GM18498 (cell line): Measurements from ENCODE around the gene SIAH1.
"Not testable (repeated sequence)": the region's sequence is repeated elsewhere in the genome, so short reads cannot be mapped to it uniquely, and the experiment has no call there.

ENCODE experiments used
- ATAC-seq: cut with Tn5 transposase; IDR thresholded peaks from one replicate; pipeline ENCODE4 v1.9.1; 2021; ENCODE audit warnings: mild to moderate bottlenecking, moderate library complexity; ENCODE audit not compliant: unreplicated experiment

The SIAH1 gene

DNA sequence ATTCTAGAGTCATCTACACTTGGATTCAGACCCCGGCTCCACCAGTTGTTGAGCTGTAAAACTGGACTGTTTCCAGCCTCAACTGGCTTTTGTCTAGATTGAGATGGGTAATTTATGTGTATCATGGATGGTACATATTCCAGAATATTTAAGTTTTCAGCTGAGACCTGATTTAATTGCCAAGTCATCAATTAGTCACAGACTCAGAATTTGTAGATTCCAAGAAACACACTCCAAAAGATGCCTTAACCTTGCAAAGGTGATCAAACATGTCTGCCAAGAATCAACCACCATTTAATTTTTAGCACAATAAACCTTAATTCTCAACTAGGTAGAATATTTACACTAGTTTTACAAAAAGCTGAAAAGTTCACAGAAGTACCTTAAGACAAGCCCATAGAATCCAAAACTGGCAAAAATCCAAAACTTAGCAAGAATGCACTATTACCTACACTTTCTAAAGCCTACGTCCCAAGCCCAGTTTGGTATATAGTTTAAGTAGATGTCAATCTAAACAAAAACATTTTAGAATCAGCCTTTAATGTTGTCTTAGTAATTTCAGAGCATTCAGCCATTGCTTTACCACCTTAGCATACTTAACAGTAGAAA, 17.7 kb downstream of the SIAH1 start:
- ATAC-seq = no peak

DNA sequence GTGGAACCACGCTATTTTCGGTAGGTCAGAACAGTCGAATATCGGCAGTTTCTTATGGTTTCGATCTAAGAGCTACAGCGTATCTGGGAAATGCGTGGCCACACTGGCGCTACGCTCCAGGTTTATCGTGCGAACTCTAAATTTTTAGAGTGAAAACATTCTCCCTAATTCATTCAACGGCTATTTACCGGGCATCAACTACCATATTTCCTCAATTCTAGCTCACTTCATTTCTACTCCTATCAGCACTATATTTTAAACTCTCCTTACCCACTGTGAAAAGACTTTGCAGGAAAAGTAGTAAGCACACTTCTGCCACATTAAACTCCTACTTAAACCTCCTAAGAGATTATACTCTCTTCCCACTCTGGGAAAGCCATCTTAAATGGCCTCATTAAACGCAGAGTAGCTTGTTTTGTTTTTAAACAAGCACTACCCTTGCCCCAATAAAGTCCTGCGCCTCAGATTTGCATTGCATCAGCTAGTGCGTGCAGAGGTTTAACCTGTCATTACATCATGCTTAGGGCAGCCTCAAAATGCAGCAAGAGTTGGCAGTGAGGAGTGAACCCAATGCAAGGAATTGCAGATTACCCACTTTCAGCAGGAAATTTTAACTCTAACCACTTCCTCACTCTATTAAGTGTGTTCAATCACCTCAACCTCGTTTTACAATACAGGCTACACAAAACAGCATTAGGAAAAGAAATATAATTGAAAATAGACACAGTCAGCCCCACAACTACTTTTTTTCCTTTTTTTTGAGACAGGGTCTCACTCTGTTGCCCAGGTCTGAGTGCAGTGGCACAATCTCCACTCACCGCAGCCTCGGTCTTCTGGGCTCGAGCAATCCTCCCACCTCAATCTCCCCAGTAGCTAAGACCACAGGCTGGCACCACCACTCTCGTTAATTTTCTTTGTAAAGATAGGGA, 18.8 kb downstream of the SIAH1 start:
- ATAC-seq = peak; percentile 68

DNA sequence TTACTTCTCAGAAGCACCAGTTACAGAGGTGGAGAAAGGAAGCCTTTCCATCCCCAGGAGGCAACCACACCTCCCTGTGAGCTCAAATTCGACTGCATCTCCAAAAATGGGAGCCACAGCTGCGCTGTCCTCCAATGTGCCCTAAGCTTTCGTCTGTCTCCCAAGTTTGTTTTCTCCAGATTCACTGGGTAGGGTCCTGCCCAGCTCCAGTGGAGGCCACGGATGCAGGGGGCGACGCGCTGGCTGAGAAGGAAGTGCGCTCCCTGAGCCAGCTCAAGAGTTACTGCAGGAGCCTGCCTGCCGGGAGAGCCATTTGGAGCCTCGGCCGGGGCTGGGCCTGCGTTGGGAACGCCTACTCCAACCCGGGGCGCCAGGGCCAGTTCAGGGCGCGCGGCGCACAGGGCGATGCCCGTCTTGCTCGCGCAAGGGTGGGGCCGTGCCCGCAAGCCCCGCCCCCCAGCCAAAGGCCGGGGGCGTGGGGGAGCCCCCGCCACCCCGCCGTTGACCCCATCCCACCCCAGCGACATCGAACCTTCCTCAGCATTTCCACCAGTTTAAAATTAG, 19.5 kb downstream of the SIAH1 start:
- peak; percentile 94 for ATAC-seq

DNA sequence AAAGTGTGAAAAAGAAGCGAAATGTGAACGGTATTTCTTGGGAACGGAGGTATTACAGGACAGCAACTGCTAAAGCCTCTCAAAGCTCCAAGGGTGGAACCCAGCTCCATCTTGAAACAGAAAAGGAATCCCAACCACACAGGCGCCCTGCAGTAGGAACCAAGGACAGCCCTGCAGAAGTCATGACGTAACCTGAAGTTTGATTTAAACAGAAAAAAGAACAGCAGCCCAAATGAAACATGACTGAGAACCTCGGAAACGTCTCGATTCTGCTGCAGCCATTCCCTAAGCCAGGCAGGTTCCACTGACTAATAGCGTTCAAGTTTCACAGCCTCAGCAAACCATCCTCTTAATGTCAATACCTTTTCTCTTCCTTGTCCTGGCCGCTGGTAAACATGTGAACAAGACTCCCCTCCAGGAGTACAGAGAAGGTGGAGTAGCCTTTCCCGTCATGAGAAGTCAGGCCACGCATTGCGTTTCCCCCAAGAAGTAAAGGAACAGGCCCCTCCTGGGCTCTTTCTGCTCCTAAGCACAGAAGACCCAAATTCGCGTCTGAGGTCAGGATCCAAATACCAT, 20.1 kb downstream of the SIAH1 start:
- ATAC-seq = no peak

DNA sequence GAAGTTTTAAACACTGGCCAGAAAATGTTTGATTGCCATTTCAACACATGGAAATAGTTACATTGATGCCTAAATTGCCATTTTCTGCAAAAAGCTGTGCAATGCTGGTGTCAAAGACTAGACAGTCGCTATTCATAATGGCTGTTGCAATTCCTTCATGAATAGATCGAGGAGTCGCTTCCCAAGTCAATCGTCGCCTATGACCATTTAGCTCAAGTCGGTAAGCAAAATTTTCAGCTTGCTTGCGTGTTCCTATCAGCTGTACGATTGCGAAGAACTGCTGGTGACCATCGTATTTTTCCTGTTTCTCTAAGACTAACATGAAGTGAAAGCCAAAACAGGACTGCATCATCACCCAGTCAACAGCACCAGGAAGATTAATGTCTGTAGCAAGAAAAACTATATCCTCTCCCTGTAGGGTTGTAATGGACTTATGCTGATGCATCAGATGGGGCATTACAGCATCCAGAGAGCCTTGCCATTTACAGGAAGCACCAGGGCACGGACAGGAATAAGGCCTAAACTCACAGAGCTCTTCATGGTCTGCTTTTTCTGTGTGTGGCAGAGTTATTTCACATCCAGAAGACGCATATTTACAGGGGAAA, 23.6 kb downstream of the SIAH1 start:
- no peak for ATAC-seq

DNA sequence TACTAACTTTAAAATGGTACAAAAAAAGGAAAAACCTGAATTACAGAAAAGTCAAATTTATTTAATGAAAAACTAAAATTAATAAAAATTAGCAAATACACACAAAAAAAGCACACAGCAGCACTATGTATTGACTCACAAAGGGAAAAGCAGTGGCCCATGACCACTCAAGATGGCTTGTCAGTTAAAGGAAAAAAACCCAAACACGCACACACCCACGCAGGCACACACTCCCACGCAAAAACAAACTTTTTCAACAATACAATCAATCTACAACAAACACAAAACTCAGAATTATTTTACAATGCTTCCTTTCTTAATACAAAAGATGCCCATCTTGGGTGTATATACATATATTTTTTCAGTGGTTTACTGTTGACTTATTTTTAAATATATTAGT, 24.2 kb downstream of the SIAH1 start:
- ATAC-seq = no peak

DNA sequence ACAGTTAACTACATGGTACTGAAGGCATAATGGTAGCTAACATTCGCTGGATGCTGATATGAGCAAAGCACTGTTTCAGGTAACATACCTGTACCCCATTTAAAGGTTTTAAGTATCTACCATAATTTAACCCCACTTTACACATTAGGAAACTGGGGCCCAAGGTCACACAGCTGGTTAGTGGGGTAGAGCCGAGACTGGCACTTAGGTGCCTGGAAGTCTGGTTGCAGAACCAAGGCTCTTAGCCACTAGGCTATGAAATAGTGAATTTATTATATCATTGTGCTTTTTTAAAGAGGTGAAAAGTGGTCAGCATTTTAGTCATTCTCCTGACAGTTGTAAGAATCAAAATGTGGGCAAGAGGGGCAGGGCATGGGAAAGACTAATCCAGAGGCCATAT, 25.2 kb downstream of the SIAH1 start:
- ATAC-seq = no peak

DNA sequence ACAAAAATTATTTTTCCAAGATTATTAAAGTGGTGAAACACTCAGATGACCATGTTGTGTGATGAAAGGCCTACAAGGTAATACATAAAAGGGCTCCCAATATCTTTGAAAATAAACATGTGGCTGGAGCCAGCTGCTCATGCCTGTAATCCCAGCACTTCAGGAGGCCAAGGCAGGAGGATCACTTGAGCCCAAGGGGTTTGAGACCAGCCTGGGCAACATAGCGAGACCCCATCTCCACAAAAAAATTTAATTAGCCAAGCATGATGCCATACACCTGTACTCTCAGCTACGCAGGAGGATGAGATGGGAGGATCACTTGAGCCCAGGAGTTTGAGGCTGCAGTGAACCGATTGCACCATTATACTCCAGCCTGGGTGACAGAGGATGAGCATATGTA, 26.8 kb downstream of the SIAH1 start:
- no peak for ATAC-seq

DNA sequence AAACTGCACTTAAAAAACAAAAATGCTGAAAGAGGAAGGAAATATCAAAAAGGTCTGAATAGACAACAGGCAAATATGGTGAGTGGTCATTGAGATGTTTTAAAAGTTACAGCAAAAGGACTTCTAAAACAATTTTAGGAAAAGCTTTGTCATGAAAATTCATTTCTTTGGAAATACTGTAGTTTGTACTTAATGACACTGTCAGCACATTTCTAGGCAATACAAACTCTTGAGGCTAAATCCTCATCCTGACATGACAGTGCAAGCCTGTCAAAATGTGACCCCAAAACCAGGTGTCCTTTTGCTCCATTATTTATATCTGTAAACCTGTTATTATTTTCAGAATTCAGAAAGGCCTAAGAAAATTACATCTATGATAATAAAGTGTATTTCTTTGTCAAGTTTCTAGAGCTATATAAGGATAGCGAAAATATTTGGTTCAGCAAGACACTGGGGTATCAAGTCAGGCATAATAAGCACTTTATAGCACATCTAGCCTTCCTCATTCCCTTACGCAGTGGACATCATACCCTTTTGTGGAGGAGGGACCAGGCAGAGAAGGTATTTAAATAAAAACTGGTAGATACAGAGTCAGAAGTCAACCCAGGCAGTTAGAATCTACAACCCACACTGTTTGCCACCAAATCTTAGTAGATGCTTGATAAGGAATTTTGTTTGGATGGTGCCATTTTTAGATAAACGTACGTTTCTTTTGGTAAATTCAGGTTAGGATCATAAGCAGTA, 28.4 kb downstream of the SIAH1 start:
- no peak for ATAC-seq

DNA sequence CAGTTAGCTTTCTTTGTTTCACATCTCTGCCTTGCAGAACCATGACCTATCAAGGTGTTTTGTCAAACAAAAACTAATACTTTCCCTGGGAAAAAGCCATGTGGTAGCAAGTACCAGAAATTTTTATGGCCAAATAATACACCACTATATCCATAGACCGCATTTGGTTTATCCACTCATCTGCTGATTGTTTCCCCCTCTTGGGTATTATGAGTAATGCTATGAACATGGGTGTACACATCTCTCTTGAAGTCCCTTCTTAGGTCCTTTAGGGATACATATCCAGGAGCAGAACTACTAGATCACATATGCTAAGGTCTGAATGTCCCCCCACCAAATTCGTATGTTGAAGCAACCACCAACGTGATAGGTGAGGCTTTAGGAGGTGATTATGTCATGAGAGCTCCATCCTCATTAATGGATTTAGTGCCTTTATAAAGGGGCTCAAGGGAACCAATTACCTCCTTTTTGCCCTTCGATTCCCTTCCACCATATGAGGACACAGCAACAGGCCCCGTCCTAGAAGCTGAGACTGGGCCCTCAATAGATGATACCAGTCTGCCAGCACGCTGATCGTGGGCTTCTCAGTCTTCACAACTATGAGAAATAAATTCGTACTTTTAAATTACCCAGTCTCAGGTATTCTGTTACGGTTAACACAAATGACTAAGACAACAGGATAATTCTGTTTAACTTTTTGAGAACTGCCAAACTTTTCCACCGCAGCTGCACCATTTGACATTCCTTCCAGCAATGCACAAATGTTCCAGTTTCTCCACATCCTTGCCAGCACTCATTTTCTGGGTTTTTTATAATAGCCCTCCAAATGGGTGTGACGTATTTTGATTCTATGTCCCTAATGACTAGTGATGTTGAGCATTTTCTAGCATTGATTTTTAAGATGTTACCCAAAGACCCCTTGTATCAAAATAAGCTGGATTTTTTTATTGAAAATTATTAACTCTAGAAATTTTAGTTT, 30.0 kb downstream of the SIAH1 start:
- no peak for ATAC-seq

DNA sequence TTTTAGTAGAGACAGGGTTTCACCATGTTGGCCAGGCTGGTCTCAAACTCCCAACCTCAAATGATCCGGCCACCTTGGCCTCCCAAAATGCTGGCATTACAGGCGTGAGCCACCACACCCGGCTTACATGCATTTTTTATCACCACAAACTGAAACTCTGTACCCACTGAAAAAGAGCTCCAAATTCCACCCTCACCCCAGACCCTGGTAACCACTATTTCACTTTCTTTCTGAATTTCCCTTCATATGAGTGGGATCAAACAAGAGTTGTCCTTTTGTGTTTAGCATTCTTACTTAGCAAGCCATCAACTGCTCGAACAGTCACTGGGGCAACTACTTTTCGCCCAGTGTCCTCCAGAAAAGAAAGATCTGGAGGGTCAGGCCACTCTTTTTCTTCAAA, 30.8 kb downstream of the SIAH1 start:
- ATAC-seq = not testable (repeated sequence)

DNA sequence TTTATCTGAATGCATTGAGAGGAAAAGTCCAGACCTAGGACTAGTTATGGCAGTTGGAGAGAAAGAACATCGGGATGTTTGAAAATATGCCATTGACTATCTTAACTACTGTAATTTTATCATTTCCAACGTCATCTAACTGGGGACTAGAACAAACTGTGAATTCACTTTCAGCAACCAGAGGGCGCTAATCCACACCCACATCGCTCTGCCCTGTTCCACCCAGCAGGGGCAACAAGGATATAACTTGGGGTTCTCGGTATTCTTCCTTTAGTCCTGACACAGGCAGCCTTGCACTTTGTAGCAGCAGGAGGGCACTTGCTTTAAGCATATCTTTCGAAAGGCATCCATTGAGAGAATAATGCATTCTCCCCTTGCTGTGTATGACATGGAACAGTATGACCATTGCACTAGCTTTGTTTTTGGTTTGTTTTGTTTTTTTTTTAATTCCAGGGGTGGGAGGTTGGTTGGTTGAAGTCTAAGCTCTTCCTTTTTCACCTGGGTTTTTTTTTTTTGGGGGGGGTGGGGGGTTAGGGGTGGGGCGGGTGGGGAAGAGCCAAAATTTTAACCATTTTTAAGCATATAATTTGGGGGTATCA, 31.5 kb downstream of the SIAH1 start:
- ATAC-seq = peak; percentile 67

DNA sequence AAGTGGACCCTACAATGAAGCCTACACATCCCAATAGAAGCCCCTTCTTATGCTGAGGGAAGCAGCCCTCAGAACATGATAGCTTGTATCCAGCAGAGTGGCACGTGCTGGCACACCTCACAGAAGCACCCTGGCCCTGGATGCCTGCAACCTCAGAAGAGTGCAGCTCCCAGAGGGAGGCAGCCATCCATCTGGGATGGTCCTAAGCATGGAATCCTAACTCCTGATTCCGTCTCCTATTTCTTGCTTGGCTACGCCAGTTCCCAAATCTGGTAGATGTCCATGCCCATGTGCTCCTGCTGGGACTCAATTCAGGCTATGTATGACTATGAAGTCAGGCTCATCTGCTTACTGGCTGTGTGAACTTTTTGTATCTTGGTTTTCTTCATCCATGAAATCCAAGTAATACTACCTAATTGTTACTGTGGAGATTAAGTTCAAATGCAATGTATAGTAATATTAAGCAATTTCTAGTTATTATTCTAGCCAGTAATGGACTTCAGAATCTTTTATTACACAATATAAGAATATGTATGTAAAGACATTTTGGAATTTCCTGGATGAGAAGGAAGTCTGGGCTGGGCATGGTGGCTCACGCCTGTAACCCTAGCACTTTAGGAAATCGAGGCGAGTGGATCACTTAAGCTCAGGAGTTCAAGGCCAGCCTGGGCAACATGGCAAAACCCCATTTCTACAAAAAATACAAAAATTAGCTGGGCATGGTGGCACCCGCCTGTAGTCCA, 32.4 kb downstream of the SIAH1 start:
- no peak for ATAC-seq

DNA sequence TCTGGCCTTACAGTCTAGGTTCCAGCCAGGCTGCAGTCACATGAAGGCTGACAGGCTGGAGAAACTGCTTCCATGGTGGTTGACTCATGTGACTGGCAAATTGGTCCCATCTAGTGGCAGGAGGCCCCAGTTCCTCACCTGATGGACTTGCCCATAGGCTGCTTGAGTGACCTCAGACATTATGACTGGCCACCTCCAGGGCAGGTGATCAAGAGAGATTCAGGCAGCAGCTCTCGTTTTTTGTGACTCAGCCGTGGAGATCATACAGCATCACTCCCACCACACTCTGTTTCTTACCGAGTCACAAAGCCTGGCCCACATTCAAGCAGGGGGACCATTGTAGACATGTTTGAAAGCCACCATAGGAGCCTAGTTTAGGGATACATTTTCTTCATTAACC, 34.5 kb downstream of the SIAH1 start:
- no peak for ATAC-seq

DNA sequence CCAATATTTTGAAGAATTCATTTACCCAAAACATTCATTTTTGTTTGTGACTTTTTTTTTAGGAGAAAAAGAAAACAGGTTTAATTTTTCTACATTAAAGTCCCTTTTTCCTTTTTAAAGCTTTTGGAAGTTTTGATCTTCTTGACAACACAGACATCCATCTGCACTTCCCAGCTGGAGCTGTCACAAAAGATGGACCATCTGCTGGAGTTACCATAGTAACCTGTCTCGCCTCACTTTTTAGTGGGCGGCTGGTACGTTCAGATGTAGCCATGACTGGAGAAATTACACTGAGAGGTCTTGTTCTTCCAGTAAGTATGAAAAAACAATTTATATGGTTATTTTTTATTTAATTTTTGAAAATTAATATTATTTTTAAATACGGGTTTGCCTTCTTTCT, 37.2 kb downstream of the SIAH1 start:
- no peak for ATAC-seq

DNA sequence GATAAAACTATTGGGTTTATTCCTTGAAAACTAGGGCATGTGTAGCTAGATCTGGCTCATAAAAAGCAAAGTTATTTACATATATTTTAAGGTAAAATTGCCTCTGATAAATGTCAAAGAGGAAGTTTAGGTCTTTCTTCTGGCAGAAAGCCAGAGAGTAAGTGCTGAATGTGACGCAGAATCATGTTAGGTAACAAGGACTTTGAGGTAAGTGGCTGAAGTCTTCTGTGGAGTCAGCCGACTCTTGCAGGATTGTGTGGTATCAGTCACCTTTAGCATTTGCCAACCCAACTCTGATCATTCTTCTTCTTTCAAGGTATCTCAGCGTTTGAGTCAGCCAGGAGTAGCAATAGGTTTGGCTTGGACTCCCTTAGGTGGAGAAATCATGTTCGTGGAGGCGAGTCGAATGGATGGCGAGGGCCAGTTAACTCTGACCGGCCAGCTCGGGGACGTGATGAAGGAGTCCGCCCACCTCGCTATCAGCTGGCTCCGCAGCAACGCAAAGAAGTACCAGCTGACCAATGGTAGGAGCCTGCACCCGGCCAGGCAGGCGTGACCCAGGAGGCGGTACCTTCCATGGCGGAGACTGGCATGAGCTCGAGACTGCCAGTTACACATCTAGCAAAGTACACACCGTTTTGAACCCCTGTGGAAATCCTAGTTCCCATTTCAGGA, 37.9 kb downstream of the SIAH1 start:
- no peak for ATAC-seq

DNA sequence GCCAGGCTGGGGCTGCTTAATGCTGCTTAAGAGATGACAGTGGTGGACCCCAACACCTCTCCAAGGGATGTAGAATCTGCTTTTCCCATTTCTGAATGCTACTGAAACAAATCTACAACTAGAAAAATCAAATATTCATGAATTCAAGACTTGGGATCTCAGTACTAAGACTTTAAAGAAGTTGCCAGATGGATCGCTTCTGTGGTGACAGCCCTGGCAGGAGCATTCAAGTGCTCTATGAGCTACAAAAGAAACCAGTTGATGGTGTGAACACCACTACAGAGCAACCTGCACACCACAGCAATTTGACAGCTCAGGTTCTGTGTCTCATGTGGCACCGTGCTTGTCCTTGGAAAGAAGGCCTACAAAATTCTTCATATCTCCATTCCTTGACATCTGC, 42.6 kb downstream of the SIAH1 start:
- no peak for ATAC-seq

DNA sequence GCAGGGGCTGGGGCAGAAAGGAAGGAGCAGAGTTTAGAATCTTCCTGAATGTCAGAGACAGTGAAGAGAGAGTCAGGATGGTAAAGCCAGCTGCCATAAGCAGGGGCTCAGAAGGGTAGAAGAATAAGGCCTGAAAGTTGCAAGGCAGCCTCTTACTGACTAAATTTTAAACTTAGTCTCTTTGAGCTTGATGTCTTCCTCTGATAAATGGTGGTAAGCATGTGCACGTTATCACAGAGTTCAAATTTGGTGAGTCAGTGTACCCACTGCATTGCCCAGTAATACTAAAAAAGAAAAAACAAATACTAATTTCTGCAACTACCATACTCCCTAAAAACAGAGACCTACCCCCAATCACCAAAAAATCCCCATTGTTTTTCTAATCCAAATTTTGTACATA, 45.2 kb downstream of the SIAH1 start:
- ATAC-seq = no peak
